GM12892 (cell line): ENCODE data around the gene DLGAP1.

Experiments
- POLR2A ChIP-seq: IDR thresholded peaks from 2 replicates; pipeline ENCODE4 v1.6.1; 2011; ENCODE audit warnings: low read depth, low read length, control low read depth
- POLR2AphosphoS5 ChIP-seq: IDR thresholded peaks from 2 replicates; pipeline ENCODE4 v1.6.1; 2011; ENCODE audit warnings: low read depth, low read length, control low read depth

- TF ChIP-seq POLR2A (no peak), POLR2AphosphoS5 (no peak)
Observed at GRCh38 chr18:3466872-3467271, 988.2 kb downstream of the DLGAP1 start.
